Measurements from ENCODE around the gene SDC1. TPM values are rescaled to one million over a fixed set of nuclear protein-coding genes. Genes with fewer than 3 reads are reported as not detected.

The SDC1 gene
- total RNA-seq, 2 experiments from 2014 or later = 0.10 TPM; not detected in 1

- Histone ChIP-seq H4K20me1 (ENCODE audit: insufficient read depth, low read length) (no peaks in the 10 kb centered on the region), H3K9me2 (ENCODE audit: insufficient read depth, low read length) (no peaks in the 10 kb centered on the region), H3K27ac (ENCODE audit: low read depth, low read length, poor library complexity, severe bottlenecking) (no peak overlapping the region), H2AFZ (ENCODE audit: low read length) (no peak overlapping the region), H3K9me3 (ENCODE audit: low read length) (no peaks in the 10 kb centered on the region), H3K4me3 (ENCODE audit: low read depth, low read length, poor library complexity, severe bottlenecking) (no peak overlapping the region), H3K4me2 (ENCODE audit: low read length) (no peak overlapping the region), H3K4me1 (ENCODE audit: insufficient read depth, low read length, poor library complexity, severe bottlenecking) (peaks cover 13% of the 10 kb centered on the region), H3K79me2 (ENCODE audit: insufficient read depth, low read depth, low read length) (no peaks in the 10 kb centered on the region), H3K36me3 (ENCODE audit: insufficient read depth, low read length) (no peaks in the 10 kb centered on the region)
- TF ChIP-seq EZH2phosphoT487 (IDR thresholded peaks at IDR 0.05; ENCODE audit: borderline replicate concordance, low read depth, low read length) = no peak
- TF ChIP-seq, protein P1, sequence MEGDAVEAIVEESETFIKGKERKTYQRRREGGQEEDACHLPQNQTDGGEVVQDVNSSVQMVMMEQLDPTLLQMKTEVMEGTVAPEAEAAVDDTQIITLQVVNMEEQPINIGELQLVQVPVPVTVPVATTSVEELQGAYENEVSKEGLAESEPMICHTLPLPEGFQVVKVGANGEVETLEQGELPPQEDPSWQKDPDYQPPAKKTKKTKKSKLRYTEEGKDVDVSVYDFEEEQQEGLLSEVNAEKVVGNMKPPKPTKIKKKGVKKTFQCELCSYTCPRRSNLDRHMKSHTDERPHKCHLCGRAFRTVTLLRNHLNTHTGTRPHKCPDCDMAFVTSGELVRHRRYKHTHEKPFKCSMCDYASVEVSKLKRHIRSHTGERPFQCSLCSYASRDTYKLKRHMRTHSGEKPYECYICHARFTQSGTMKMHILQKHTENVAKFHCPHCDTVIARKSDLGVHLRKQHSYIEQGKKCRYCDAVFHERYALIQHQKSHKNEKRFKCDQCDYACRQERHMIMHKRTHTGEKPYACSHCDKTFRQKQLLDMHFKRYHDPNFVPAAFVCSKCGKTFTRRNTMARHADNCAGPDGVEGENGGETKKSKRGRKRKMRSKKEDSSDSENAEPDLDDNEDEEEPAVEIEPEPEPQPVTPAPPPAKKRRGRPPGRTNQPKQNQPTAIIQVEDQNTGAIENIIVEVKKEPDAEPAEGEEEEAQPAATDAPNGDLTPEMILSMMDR (conservative IDR thresholded peaks at IDR 0.05; ENCODE audit: low read length) = no peak
- intact Hi-C loops (cut with micrococcal nuclease; ENCODE audit: unreplicated experiment) = no loop called here
- BruUV-seq (replicated peaks) = no TSS peak
- DNase-seq (ENCODE audit: low spot score) = no peak
- POLR2A ChIA-PET = no interaction called here
- CTCF ChIA-PET (ENCODE audit: unreplicated experiment) = no interaction called here
Measured at GRCh38 chr2:20205069-20205468, 19.9 kb downstream of the SDC1 start.

DNA sequence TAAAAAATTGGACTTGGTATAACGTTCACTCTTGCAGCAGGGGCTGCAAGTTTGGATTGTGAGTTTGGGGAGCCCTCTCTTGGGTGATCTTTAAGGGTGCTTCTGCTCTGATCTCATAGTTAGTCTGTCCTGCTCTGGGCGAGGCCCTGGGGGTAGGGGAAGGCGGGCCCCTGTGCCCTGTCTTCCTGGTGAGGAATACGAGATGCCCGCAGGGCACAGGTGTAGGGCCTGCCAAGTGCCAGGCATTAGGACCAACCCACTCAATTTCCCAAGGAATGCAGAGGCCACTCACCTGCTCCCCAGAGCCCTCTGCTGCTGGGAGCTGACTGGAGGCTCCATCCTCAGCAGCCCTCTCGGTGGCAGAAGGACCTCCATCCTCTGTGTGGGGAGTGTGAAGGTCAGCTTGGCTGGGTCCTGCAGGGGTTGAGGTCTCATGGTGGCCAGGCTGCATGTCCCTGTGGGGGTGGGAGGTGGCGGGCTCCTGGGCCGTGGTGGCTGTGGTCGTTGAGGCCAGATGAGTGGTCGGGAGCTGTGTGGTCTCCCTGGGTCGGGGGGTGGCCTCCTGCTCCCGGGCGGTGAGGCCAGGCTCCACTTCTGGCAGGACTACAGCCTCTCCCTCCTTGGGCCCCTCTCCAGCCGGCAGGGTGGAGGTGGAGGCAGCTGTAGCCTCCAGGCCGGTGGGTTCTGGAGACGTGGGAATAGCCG is 21.3 kb downstream of the SDC1 start:
- no peak for TF ChIP-seq EZH2phosphoT487 (IDR thresholded peaks at IDR 0.05; ENCODE audit: borderline replicate concordance, low read depth, low read length)
- TF ChIP-seq, protein P1 (conservative IDR thresholded peaks at IDR 0.05; ENCODE audit: low read length) = no peak
- no peak for DNase-seq (ENCODE audit: low spot score)
- H3K4me3 ChIP-seq (ENCODE audit: low read depth, low read length, poor library complexity, severe bottlenecking) = no peak overlapping the region
- H3K4me1 ChIP-seq (ENCODE audit: insufficient read depth, low read length, poor library complexity, severe bottlenecking) = peaks cover 13% of the 10 kb centered on the region
- H3K4me2 ChIP-seq (ENCODE audit: low read length) = no peak overlapping the region
- CTCF ChIA-PET (ENCODE audit: unreplicated experiment) = no interaction called here
- POLR2A ChIA-PET = interaction anchor here (0.6 to 0.7 kb wide), 2 partner anchors 17 to 1256 kb away, joined by 3 to 5 read pairs; no protein-coding TSS in a partner anchor
- H3K27ac ChIP-seq (ENCODE audit: low read depth, low read length, poor library complexity, severe bottlenecking) = no peak overlapping the region
- no peak overlapping the region for H2AFZ ChIP-seq (ENCODE audit: low read length)
- no peaks in the 10 kb centered on the region for H3K9me2 ChIP-seq (ENCODE audit: insufficient read depth, low read length)
- H3K9me3 ChIP-seq (ENCODE audit: low read length) = no peaks in the 10 kb centered on the region
- no peaks in the 10 kb centered on the region for H3K36me3 ChIP-seq (ENCODE audit: insufficient read depth, low read length)
- BruUV-seq (replicated peaks) = no TSS peak
- H3K79me2 ChIP-seq (ENCODE audit: insufficient read depth, low read depth, low read length) = no peaks in the 10 kb centered on the region
- intact Hi-C loops (cut with micrococcal nuclease; ENCODE audit: unreplicated experiment) = no loop called here
- H4K20me1 ChIP-seq (ENCODE audit: insufficient read depth, low read length) = no peaks in the 10 kb centered on the region

DNA sequence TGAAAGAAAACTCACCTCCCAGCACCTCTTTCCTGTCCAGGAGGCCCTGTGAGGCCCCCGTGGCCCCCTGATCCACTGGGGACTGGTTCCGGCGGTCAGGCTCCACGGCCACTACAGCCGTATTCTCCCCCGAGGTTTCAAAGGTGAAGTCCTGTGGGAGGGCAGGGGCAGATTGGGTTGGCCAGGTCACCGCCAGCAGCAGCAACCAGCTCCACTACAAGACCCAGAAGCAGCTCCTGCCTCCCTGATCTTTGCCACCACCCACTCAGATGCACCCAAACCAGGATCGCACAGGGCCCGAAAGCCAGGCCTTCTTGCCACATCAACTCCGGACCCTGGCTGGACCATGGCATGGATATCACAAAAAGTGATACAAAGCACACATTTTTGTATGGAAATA is 21.9 kb downstream of the SDC1 start:
- Histone ChIP-seq H3K4me2 (ENCODE audit: low read length) (no peak overlapping the region), H3K4me1 (ENCODE audit: insufficient read depth, low read length, poor library complexity, severe bottlenecking) (peaks cover 13% of the 10 kb centered on the region), H3K4me3 (ENCODE audit: low read depth, low read length, poor library complexity, severe bottlenecking) (no peak overlapping the region), H3K36me3 (ENCODE audit: insufficient read depth, low read length) (no peaks in the 10 kb centered on the region), H4K20me1 (ENCODE audit: insufficient read depth, low read length) (no peaks in the 10 kb centered on the region), H3K9me3 (ENCODE audit: low read length) (no peaks in the 10 kb centered on the region), H3K9me2 (ENCODE audit: insufficient read depth, low read length) (no peaks in the 10 kb centered on the region), H2AFZ (ENCODE audit: low read length) (no peak overlapping the region), H3K27ac (ENCODE audit: low read depth, low read length, poor library complexity, severe bottlenecking) (no peak overlapping the region), H3K79me2 (ENCODE audit: insufficient read depth, low read depth, low read length) (no peaks in the 10 kb centered on the region)
- intact Hi-C loops (cut with micrococcal nuclease; ENCODE audit: unreplicated experiment) = no loop called here
- ChIA-PET POLR2A (interaction anchor here (0.7 kb wide), 1 partner anchor 16 kb away, joined by 3 read pairs; no protein-coding TSS in a partner anchor), CTCF (ENCODE audit: unreplicated experiment) (no interaction called here)
- no peak for TF ChIP-seq EZH2phosphoT487 (IDR thresholded peaks at IDR 0.05; ENCODE audit: borderline replicate concordance, low read depth, low read length)
- no peak for DNase-seq (ENCODE audit: low spot score)
- no TSS peak for BruUV-seq (replicated peaks)
